ENCODE results near the gene GDF9.

- no peak for TF ChIP-seq CTCF (IDR thresholded peaks at IDR 0.05; ENCODE audit: low read depth, low read length)
- no peak for TF ChIP-seq MYC (IDR thresholded peaks at IDR 0.05; ENCODE audit: low read depth, low read length)
- TF ChIP-seq MAX (IDR thresholded peaks at IDR 0.05; ENCODE audit: low read depth, low read length): no peak
- TF ChIP-seq POLR2A (IDR thresholded peaks at IDR 0.05; ENCODE audit: extremely low read depth, insufficient read length): no peak
These were observed 44.9 kb downstream of the GDF9 start for GRCh38 chr5:132821350-132821749.
